Stimulated activated naive CD4-positive, alpha-beta T cell treated with Interleukin-2 at 50 U/mL for 16 hours (primary cell): ENCODE results near the gene KRTAP17-1.
"Not testable (repeated sequence)": the region's sequence is repeated elsewhere in the genome, so short reads cannot be mapped to it uniquely, and the experiment has no call there.

ENCODE experiments used
- DNase-seq: peaks from one replicate; lab custom pipeline; 2025; lab: John Stamatoyannopoulos, UW

The KRTAP17-1 gene

GRCh38 chr17:41315204-41315794 is at the start of gene KRTAP17-1:
TSS of gene KRTAP17-1 (minus strand) at chr17:41315710. CDS start at chr17:41315650, 60 bp downstream.
- DNase-seq: no peak

GRCh38 chr17:41363881-41364280 is 48.4 kb upstream of the KRTAP17-1 start:
- DNase-seq: no peak

DNA sequence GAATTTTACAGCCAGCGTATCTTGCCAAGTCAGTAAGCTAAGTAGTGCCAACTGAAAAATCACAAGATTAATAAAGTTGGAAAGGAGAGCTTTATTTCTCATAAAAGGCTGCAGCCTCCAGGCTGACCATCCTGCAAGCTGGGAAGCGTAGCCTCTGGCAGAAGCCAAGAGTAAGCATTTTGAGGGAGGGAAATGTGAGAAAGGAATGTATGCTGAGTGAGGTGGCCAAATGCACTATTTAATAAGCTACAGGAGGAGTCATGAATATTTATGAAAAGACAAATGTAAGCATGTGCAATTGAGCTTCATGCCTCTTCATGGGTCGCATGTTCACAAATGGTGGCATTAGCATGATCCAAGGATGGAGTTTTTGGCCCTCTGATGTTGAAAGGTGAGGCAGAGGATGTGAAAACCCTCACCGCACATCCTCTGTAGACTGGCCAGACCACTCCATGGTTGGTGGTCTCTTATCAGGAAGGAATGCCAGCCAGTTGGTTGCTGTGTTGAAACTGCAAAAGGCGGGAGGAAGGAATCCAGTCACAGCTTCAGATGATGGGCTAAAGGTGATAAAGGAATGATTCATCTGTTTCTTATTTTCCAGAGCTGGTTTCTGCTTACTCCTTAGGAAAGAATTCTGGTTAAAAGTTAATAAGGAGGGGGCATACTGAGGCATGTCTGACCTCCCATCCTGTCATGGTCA is 44.9 kb upstream of the KRTAP17-1 start:
- DNase-seq: no peak

DNA sequence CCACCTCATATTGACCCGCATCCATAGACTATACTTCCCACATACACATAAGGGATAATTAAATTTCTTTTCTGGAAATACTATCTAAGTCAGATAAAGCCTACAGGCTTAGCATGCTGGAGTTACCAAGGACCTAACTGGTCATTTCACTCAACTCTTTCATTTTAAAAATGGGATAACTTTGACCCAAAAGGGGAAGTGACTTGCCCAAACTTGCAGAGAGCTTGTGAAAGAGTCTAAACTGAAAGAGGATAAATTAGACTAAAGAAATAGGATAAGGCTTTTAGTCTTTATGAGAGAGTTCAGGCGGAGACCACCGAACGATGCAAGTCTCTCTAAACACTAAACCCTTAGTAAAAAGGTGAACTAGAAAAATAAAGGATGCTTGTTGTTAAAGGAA is 39.0 kb upstream of the KRTAP17-1 start:
- no peak for DNase-seq

DNA sequence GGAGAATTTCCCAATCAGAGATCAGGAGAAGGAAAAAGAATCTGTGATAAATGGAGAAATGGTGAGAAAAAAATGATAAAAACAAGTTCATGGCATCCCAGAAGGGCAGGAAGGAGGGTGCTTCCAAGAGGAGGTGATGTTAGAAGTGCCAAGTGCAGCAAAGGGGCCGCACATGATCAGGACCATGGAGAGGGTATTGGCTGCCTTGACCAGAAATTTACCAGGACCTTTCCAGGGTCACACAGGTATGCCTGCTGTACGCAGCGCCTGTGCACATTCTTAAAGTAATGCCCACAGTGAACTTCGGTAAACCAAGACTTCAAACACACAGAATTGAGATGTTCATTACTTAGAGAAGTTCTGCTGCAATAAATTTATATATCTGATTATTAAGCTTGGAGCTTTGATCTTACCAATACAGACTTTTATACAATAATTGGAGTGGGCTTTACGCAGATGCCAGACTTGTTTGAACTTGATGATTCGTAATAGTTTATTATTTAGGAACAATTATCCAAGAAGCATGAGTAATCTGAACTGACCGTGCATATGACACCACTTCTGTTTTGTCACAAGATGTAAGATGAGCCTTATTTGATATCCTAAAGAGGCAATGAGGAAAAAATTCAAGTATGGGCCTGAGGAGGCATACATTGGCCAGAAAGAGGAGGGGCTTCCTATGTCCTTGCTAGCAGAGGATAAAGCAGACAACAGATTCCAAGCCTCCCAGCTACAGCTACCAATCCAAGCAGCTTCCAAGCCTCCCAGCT is 37.3 kb upstream of the KRTAP17-1 start:
- DNase-seq: no peak

DNA sequence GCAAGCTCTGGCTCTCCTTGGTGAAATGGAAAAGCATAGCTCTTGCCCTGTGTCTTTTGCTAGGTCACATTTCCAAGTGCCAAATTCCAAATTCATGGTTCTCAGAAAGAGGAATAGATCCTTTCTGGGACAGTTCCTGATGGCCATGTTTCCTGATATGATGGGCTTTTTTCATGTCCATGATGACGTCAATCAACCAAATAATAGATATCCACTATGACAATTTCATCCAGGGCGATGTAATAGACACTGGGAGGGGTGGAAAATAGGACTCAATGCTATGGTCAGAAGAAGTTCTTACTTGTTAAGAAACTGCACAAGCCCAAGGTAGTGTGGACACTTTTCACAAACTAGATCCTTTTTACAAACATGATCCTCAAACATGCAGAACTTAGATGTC is 35.7 kb upstream of the KRTAP17-1 start:
- no peak for DNase-seq

- not testable (repeated sequence) for DNase-seq
Measured at GRCh38 chr17:41350381-41350878, 34.9 kb upstream of the KRTAP17-1 start, which contains the start of gene KRT33A. TSS of gene KRT33A (minus strand) at chr17:41350828. CDS start at chr17:41350767, 61 bp downstream.

DNA sequence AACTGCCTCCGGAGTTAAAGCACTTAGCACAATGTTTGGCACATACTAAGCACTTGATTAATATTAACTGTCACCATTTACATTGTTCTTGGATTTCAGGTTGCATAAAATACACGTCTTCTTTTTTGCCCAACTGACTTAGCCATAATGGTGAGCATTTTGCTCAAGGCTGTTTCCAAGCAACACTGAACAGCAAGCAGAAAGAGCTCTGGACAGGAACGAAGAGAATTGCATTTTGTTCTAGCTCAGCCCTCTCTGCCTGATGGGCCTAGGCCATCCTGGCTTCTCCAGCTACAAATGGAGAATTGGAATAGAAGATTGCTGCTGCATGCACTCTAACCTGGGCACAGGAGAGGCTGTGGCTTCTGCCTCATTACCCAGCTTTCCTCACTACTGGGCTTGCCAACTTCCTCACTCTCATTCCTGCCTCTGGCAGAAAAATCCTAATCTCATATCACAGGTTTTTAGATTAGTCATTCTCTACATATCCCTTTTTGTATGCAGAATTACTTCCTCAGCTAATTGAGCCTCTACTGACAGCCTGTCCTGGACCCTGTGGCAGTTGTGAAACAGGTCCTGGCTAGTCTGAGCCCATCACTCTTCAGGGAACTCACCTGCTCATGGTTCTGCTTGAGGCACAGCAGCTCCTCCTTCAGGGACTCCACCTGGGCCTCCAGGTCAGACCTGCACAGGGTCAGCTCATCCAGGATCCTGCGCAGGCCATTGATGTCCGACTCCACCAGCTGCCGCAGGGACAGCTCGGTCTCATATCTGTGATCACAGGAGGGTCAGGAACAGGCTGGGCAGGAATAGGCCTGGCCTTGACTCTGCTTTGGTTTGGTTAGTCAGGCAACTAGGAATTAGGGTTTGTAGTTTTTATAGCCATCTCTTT is 32.6 kb upstream of the KRTAP17-1 start:
- DNase-seq: no peak

DNA sequence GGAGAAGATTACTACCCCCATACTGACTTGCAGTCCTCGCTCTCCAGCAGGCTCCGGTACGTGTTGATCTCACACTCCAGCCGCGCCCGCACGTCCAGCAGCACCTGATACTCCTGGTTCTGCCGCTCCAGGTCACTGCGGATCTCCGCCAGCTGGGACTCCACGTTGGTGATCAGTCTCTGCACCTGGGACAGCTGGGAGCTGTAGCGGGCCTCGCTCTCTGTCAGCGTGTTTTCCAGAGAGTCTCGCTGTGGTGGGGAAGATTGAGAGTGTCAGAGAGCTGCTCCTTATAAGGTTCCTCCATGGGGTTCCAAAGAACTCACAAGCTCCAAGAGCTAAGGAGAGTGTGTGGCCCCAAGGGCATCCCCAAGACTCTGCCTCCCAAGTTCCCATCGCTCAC is 30.9 kb upstream of the KRTAP17-1 start:
- DNase-seq: not testable (repeated sequence)

DNA sequence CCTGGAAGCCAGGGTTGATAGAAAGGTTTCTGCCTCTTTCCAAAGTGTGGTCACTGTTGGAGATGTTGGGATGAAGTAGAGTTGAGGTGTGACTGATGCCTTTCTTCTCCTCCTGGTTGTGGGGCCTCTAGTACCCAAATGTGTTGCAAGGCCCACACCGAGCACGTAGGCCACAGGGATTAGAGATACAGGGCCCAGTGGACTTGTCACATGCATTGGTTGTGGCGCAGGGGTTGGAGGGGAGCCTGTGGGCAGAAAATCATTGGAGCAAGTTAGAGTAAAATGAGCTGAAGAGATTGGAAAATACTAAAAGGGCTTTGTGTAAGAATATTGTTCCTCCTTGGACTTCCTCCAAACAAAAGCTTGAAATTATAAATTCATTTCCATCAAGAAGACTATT is 30.5 kb upstream of the KRTAP17-1 start:
- DNase-seq: no peak

- DNase-seq: no peak
Measured at GRCh38 chr17:41343029-41343428, 27.5 kb upstream of the KRTAP17-1 start.

- peak; percentile 24 for DNase-seq
Measured at GRCh38 chr17:41340934-41341861, 25.7 kb upstream of the KRTAP17-1 start.

DNA sequence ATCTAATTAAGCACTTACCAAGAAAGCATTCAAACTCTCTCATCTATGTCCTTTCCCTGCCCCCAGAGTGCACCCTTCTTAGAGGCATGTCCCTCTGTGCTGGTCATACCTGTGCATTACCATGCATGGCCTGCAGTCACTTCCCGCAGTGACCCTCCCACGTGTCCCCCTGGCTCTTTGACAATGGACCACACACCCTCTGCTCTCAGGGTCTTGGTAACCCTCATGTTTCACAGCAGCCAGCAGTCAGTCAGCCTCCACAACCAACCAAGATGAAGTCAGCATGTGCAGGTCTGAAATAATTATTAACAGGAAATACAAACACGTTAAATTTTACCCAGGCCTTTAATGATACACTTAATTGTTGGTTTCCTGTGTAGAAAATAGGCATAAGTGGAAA is 25.0 kb upstream of the KRTAP17-1 start:
- DNase-seq: no peak

DNA sequence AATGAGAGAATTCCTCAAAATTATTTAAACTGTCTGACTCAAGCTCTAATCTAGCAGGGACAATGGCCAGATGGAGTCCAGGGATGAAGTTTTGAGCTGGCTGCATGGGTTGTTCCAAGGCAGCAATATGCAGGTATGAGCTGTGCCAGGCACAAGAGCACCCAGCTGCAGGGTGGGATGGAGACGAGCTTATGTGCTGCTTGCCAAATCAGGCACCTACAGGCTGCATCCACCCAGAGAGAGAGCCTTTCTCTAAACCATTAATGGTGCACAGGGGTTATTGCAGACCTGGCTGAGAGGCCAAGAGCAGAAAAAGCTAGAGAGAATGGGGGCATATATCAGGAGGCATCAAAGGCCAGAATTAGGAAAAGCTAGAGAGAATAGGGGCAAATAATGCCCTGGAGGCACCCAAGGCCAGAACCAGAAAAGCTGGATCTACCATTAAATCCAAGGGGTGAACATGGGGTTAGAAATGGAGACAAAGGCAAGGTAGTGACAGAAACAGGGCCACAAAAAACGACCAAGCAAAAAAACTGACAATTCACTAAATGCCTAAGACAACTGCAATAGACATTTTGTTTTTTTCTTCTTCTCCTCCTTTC is 24.2 kb upstream of the KRTAP17-1 start:
- no peak for DNase-seq

GRCh38 chr17:41338961-41339485 is 23.5 kb upstream of the KRTAP17-1 start:
- DNase-seq: peak; percentile 43

GRCh38 chr17:41335747-41336146 is 20.2 kb upstream of the KRTAP17-1 start:
- no peak for DNase-seq

- no peak for DNase-seq
Measured at GRCh38 chr17:41334385-41335305, 19.1 kb upstream of the KRTAP17-1 start.

DNA sequence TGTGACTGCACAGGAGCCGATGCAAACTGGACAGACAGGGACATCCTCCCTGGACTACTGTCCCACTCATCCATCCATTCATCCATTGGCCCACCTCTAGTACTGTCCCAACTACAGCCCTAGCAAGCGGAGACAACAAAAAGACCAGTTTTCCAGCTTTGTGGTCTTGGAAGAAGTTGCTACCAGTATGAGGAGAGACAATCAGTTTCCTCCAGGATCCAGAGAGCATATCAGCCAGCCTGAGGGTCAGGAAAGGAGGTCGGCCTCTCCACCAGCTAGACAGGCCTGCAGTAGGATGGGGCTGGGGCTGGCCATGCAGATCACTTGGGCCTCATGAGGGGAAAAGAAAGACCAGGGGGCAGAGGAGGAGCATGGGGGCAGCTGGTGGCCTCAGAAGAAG is 18.3 kb upstream of the KRTAP17-1 start:
- DNase-seq: no peak

- no peak for DNase-seq
Measured at GRCh38 chr17:41333098-41333497, 17.6 kb upstream of the KRTAP17-1 start.
